GM12892 (cell line): Measurements from ENCODE around the gene NSUN6.

Experiments
- DNase-seq: peaks from one replicate; pipeline ENCODE4 v3.0.0; 2011; ENCODE audit not compliant: insufficient read length
- FAIRE-seq: peaks from 2 replicates; lab custom pipeline; 2011; peaks lifted over from hg19 to GRCh38; lab: Jason Lieb, UNC
- POLR2A ChIP-seq: IDR thresholded peaks from 2 replicates; pipeline ENCODE4 v1.6.1; 2011; ENCODE audit warnings: low read depth, low read length, control low read depth
- POLR2AphosphoS5 ChIP-seq: IDR thresholded peaks from 2 replicates; pipeline ENCODE4 v1.6.1; 2011; ENCODE audit warnings: low read depth, low read length, control low read depth
- TAF1 ChIP-seq: IDR thresholded peaks from 2 replicates; pipeline ENCODE4 v1.6.1; 2011; ENCODE audit warnings: low read depth, mild to moderate bottlenecking, control low read depth, low read length, borderline replicate concordance

Gene NSUN6

GRCh38 chr10:18501629-18502028, 149.8 kb downstream of the NSUN6 start:
- FAIRE-seq: no peak
- TF ChIP-seq TAF1 (no peak), POLR2AphosphoS5 (no peak), POLR2A (no peak)
- no peak for DNase-seq

DNA sequence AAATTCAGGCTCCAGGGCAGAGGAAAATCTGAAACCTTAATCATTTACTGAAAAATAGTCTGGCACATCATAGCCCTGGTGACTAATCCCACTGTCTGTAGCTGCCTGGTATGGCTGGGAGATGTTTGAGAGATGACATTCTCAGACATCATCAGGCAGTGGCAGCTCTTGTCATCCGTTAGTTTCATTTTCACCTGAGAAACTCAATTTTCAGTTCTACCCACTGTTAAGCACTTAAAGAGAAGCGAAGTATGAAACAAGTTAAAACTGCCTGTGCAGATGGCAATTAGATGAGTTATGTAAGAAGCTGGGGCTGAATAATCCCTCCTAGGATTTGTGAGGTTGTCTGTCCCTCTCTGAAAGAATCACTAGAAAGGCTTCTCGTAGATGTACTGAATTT, 150.2 kb downstream of the NSUN6 start:
- FAIRE-seq (no peak), DNase-seq (peak; percentile 14)
- TF ChIP-seq TAF1 (no peak), POLR2AphosphoS5 (no peak), POLR2A (no peak)

- DNase-seq (no peak), FAIRE-seq (no peak)
- no peak for TF ChIP-seq POLR2A
- TF ChIP-seq POLR2AphosphoS5: no peak
- no peak for TF ChIP-seq TAF1
Observed at GRCh38 chr10:18500576-18500975, 150.8 kb downstream of the NSUN6 start.

DNA sequence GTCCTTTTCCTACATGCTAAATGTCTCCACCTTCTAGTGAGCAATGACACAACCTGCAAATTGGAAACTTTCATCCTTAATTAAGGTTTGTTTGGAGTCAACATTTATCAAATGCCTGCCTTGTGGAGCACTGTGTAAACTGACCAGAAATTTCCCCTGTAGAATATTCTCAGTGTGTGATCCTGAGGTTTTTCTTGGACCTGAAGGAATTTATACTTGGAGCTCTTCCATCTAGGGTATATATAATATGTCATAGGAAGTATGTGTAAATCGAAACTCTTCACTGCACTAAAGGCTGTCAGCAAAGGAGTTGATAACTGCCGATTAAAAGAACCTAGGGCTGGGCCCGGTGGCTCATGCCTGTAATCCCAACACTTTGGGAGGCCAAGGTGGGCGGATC, 152.4 kb downstream of the NSUN6 start:
- FAIRE-seq (no peak), DNase-seq (no peak)
- TF ChIP-seq POLR2AphosphoS5 (no peak), POLR2A (no peak), TAF1 (no peak)

- no peak for DNase-seq
- no peak for FAIRE-seq
- TF ChIP-seq POLR2A (no peak), POLR2AphosphoS5 (no peak), TAF1 (no peak)
Observed at GRCh38 chr10:18497806-18498369, 153.5 kb downstream of the NSUN6 start.
